HT-29 (cell line): ENCODE results near the gene BUB3. TPM values are rescaled to one million over a fixed set of nuclear protein-coding genes. Genes with fewer than 3 reads are reported as not detected.
A peak's percentile ranks its signal among the peaks of the same experiment; 100 is the strongest.
"Not testable (repeated sequence)": the region's sequence is repeated elsewhere in the genome, so short reads cannot be mapped to it uniquely, and the experiment has no call there.

Source experiments
- DNase-seq: peaks from one replicate; pipeline ENCODE4 v3.0.0-alpha.2; 2015; ENCODE audit warnings: low spot score
- total RNA-seq: library from RNA; depleted of rRNA; stranded (reverse); fragments of >200 nt; shearing (Covaris generic); gene quantifications from 2 replicates; pipeline ENCODE4 v1.2.3, GENCODE V29; 2014

BUB3 gene
- total RNA-seq, 1 experiment from 2014 or later, result 264 TPM

- DNase-seq, result no peak
These were observed 613 bp upstream of the BUB3 start for GRCh38 chr10:123153486-123154091.

- DNase-seq, result peak; percentile 61
These were observed 706 bp downstream of the BUB3 start for GRCh38 chr10:123154711-123155505.

- no peak for DNase-seq
These were observed 1.9 kb downstream of the BUB3 start for GRCh38 chr10:123156078-123156477.

- DNase-seq, result no peak
These were observed 3.0 kb downstream of the BUB3 start for GRCh38 chr10:123157210-123157609.

GRCh38 chr10:123158682-123159081, 4.5 kb downstream of the BUB3 start:
- DNase-seq, result no peak

GRCh38 chr10:123160311-123160980, 6.2 kb downstream of the BUB3 start:
- no peak for DNase-seq

GRCh38 chr10:123164319-123164718, 10.1 kb downstream of the BUB3 start:
- no peak for DNase-seq

- no peak for DNase-seq
These were observed 11.4 kb downstream of the BUB3 start for GRCh38 chr10:123165445-123166072.

GRCh38 chr10:123166618-123167017, 12.4 kb downstream of the BUB3 start:
- no peak for DNase-seq

- DNase-seq, result no peak
These were observed 16.8 kb downstream of the BUB3 start for GRCh38 chr10:123170961-123171360.

- DNase-seq, result not testable (repeated sequence)
These were observed 17.4 kb downstream of the BUB3 start for GRCh38 chr10:123171616-123172015.

- no peak for DNase-seq
These were observed 21.5 kb downstream of the BUB3 start for GRCh38 chr10:123175389-123176387.

- DNase-seq, result not testable (repeated sequence)
These were observed 24.2 kb downstream of the BUB3 start for GRCh38 chr10:123178390-123178789.

GRCh38 chr10:123180101-123181090, 26.2 kb downstream of the BUB3 start:
- DNase-seq, result no peak

GRCh38 chr10:123183724-123184123, 29.5 kb downstream of the BUB3 start:
- DNase-seq, result no peak

GRCh38 chr10:123187781-123188180, 33.6 kb downstream of the BUB3 start:
- DNase-seq, result no peak

- DNase-seq, result no peak
These were observed 37.7 kb downstream of the BUB3 start for GRCh38 chr10:123191886-123192285.

GRCh38 chr10:123194056-123194455, 39.9 kb downstream of the BUB3 start:
- DNase-seq, result no peak

GRCh38 chr10:123200531-123200930, 46.3 kb downstream of the BUB3 start:
- no peak for DNase-seq

GRCh38 chr10:123202506-123202905, 48.3 kb downstream of the BUB3 start:
- no peak for DNase-seq
